CD4-positive, alpha-beta memory T cell (primary cell): Measurements from ENCODE around the gene VAT1L. TPM values are rescaled to one million over a fixed set of nuclear protein-coding genes. Genes with fewer than 3 reads are reported as not detected.

Source experiments
- CTCF ChIA-PET: fragments of 350-600 bp; sonication (Branson Sonifier 250); formaldehyde crosslinking; loops from one replicate; lab custom pipeline; 2021; ENCODE audit warnings: inconsistent platforms; ENCODE audit not compliant: partially characterized antibody; lab: Charles Lee
- POLR2A ChIA-PET: fragments of 350-600 bp; sonication (Branson Sonifier 250); formaldehyde crosslinking; loops from one replicate; lab custom pipeline; 2021; ENCODE audit not compliant: partially characterized antibody; lab: Charles Lee
- DNase-seq, 5 donors: peaks; one replicate each; pipeline versions ENCODE4 v3.0.0 to v3.0.0-alpha.2; 2020 to 2022; ENCODE audit warnings: mixed read lengths in 1 of 5
- H3K27ac ChIP-seq: one replicate; pipeline ENCODE4 v1.7.0; 2013; ENCODE audit warnings: low read depth, low read length
- H3K27me3 ChIP-seq: 2 replicates; pipeline ENCODE4 v1.7.0; 2013; ENCODE audit warnings: mild to moderate bottlenecking, low read length, moderate library complexity; ENCODE audit not compliant: insufficient read depth
- H3K36me3 ChIP-seq: 2 replicates; pipeline ENCODE4 v1.7.0; 2013; ENCODE audit warnings: mild to moderate bottlenecking, low read length, moderate library complexity; ENCODE audit not compliant: insufficient read depth
- H3K4me1 ChIP-seq: 2 replicates; pipeline ENCODE4 v1.7.0; 2013; ENCODE audit warnings: mild to moderate bottlenecking, low read length, moderate library complexity; ENCODE audit not compliant: insufficient read depth
- H3K4me3 ChIP-seq, 2 donors: one replicate each; pipeline ENCODE4 v1.7.0; 2013; ENCODE audit warnings: low read length in 2 of 2, mild to moderate bottlenecking in 1 of 2
- H3K9me3 ChIP-seq, 2 donors: one replicate each; pipeline ENCODE4 v1.7.0; 2013; ENCODE audit warnings: low read length in 2 of 2, control low read depth in 1 of 2; ENCODE audit not compliant: control insufficient read depth in 1 of 2
- H3K27ac Mint-ChIP-seq, 7 donors: one replicate each; pipeline ENCODE4 v1.8.0; 2020 to 2021; ENCODE audit warnings: mixed read lengths in 7 of 7, mild to moderate bottlenecking in 6 of 7, inconsistent platforms in 3 of 7, moderate library complexity in 3 of 7
- H3K27me3 Mint-ChIP-seq, 2 donors: one replicate each; pipeline ENCODE4 v1.8.0; 2020 to 2021; ENCODE audit warnings: mixed read lengths in 2 of 2
- H3K36me3 Mint-ChIP-seq, 2 donors: one replicate each; pipeline ENCODE4 v1.8.0; 2020 to 2021; ENCODE audit warnings: mixed read lengths in 2 of 2, inconsistent platforms in 1 of 2, mild to moderate bottlenecking in 1 of 2
- H3K4me1 Mint-ChIP-seq, 4 donors: one replicate each; pipeline ENCODE4 v1.8.0; 2020 to 2021; ENCODE audit warnings: mixed read lengths in 4 of 4, mild to moderate bottlenecking in 1 of 4
- H3K4me3 Mint-ChIP-seq, 8 donors: one replicate each; pipeline ENCODE4 v1.8.0; 2020 to 2021; ENCODE audit warnings: mixed read lengths in 8 of 8, mild to moderate bottlenecking in 7 of 8, moderate library complexity in 6 of 8, inconsistent platforms in 3 of 8
- H3K9me3 Mint-ChIP-seq, 8 donors: one replicate each; pipeline ENCODE4 v1.8.0; 2020 to 2021; ENCODE audit warnings: mixed read lengths in 8 of 8, mild to moderate bottlenecking in 5 of 8, inconsistent platforms in 3 of 8, moderate library complexity in 1 of 8
- intact Hi-C: fragments of 100-400 bp; cut with micrococcal nuclease; formaldehyde crosslinking; loops from one replicate; pipeline ENCODE4 v1.15.1; 2023
- polyA plus RNA-seq, 2 donors: library from polyadenylated mRNA; unstranded; fragments of 300-500 nt; fragmentation: Illumina TruSeq; gene quantifications; one replicate each; pipeline ENCODE4 v1.2.3, GENCODE V29; 2021
- total RNA-seq, 2 experiments: library from RNA; stranded (reverse); gene quantifications; one replicate each; pipeline ENCODE4 v1.2.3, GENCODE V29; 2021

The VAT1L gene
- total and polyA plus RNA-seq, 4 experiments from 2014 or later: not detected

GRCh38 chr16:77897129-77897437 lies 108.7 kb downstream of the VAT1L start:
- Histone ChIP-seq H3K9me3 (no peaks in the 10 kb centered on the region), H3K4me1 (no peaks in the 10 kb centered on the region), H3K4me3 (no peak overlapping the region), H3K27me3 (no peaks in the 10 kb centered on the region), H3K36me3 (no peaks in the 10 kb centered on the region), H3K27ac (no peak overlapping the region)
- H3K27me3 Mint-ChIP-seq: peaks cover 2% of the 10 kb centered on the region in 2 donors
- H3K4me3 Mint-ChIP-seq: no peak overlapping the region
- no peaks in the 10 kb centered on the region for H3K9me3 Mint-ChIP-seq
- no peaks in the 10 kb centered on the region for H3K4me1 Mint-ChIP-seq
- ChIA-PET CTCF (no interaction called here), POLR2A (no interaction called here)
- intact Hi-C loops: no loop called here
- H3K27ac Mint-ChIP-seq: no peak overlapping the region
- DNase-seq: no peak
- no peaks in the 10 kb centered on the region for H3K36me3 Mint-ChIP-seq

GRCh38 chr16:77897831-77898605 lies 109.7 kb downstream of the VAT1L start:
- H3K27ac Mint-ChIP-seq: no peak overlapping the region
- H3K36me3 Mint-ChIP-seq: no peaks in the 10 kb centered on the region
- H3K4me1 Mint-ChIP-seq: no peaks in the 10 kb centered on the region
- no peak for DNase-seq
- Histone ChIP-seq H3K36me3 (no peaks in the 10 kb centered on the region), H3K27me3 (no peaks in the 10 kb centered on the region), H3K9me3 (no peaks in the 10 kb centered on the region), H3K27ac (no peak overlapping the region), H3K4me1 (no peaks in the 10 kb centered on the region), H3K4me3 (no peak overlapping the region)
- intact Hi-C loops: no loop called here
- ChIA-PET CTCF (no interaction called here), POLR2A (no interaction called here)
- H3K27me3 Mint-ChIP-seq: peaks cover 2% of the 10 kb centered on the region in 2 donors
- H3K9me3 Mint-ChIP-seq: no peaks in the 10 kb centered on the region
- no peak overlapping the region for H3K4me3 Mint-ChIP-seq

GRCh38 chr16:77898671-77899211 lies 110.4 kb downstream of the VAT1L start:
- Mint-ChIP-seq H3K36me3 (no peaks in the 10 kb centered on the region), H3K9me3 (no peaks in the 10 kb centered on the region), H3K27ac (no peak overlapping the region), H3K4me3 (no peak overlapping the region), H3K4me1 (no peaks in the 10 kb centered on the region), H3K27me3 (peaks cover 0 to 2% of the 10 kb centered on the region in 2 donors)
- no peaks in the 10 kb centered on the region for H3K36me3 ChIP-seq
- H3K27me3 ChIP-seq: no peaks in the 10 kb centered on the region
- intact Hi-C loops: no loop called here
- H3K4me3 ChIP-seq: no peak overlapping the region
- ChIA-PET CTCF (no interaction called here), POLR2A (no interaction called here)
- no peaks in the 10 kb centered on the region for H3K9me3 ChIP-seq
- no peaks in the 10 kb centered on the region for H3K4me1 ChIP-seq
- H3K27ac ChIP-seq: no peak overlapping the region
- no peak for DNase-seq

GRCh38 chr16:77899416-77899815 lies 111.1 kb downstream of the VAT1L start:
- H3K27me3 Mint-ChIP-seq: peaks cover 0 to 2% of the 10 kb centered on the region in 2 donors
- Histone ChIP-seq H3K36me3 (no peaks in the 10 kb centered on the region), H3K4me3 (no peak overlapping the region), H3K9me3 (no peaks in the 10 kb centered on the region), H3K4me1 (no peaks in the 10 kb centered on the region), H3K27ac (no peak overlapping the region), H3K27me3 (no peaks in the 10 kb centered on the region)
- H3K9me3 Mint-ChIP-seq: no peaks in the 10 kb centered on the region
- no peak overlapping the region for H3K4me3 Mint-ChIP-seq
- CTCF ChIA-PET: no interaction called here
- no peak overlapping the region for H3K27ac Mint-ChIP-seq
- POLR2A ChIA-PET: no interaction called here
- H3K4me1 Mint-ChIP-seq: no peaks in the 10 kb centered on the region
- DNase-seq: no peak
- no peaks in the 10 kb centered on the region for H3K36me3 Mint-ChIP-seq
- intact Hi-C loops: no loop called here

DNA sequence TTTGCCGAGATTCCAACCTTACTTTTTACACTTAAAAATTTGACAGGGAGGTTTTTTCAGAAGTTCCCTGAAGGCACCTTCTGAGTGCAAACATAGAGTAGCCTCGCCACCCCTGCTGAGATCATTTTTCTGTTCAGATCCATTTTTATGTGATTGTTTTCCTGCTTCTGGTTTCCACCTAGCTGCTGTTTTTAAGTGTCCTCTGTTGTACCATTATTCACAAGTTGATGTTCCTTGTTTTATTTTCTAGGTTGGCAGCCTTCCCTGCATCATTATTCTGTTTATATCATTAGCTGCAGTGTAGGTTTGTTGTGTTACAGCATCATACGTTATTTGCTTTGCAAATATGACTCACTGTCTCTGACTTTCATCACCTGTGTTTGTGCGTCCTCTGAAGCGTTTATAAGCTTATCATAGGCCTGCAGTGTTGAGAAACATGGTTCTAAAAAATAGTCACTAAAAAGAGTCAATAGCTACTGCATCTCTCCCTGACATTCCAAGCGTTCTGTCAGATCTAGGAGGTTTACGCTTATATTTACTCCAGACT lies 117.1 kb downstream of the VAT1L start:
- no peaks in the 10 kb centered on the region for H3K4me1 ChIP-seq
- H3K27me3 ChIP-seq: no peaks in the 10 kb centered on the region
- H3K9me3 Mint-ChIP-seq: no peaks in the 10 kb centered on the region
- intact Hi-C loops: no loop called here
- H3K4me1 Mint-ChIP-seq: no peaks in the 10 kb centered on the region
- H3K36me3 Mint-ChIP-seq: no peaks in the 10 kb centered on the region
- POLR2A ChIA-PET: no interaction called here
- H3K36me3 ChIP-seq: no peaks in the 10 kb centered on the region
- H3K27me3 Mint-ChIP-seq: peaks cover 0 to 2% of the 10 kb centered on the region in 2 donors
- DNase-seq: no peak
- no peak overlapping the region for H3K27ac Mint-ChIP-seq
- no peak overlapping the region for H3K27ac ChIP-seq
- H3K4me3 ChIP-seq: no peak overlapping the region
- H3K4me3 Mint-ChIP-seq: no peak overlapping the region
- CTCF ChIA-PET: no interaction called here
- H3K9me3 ChIP-seq: no peaks in the 10 kb centered on the region

- H3K27me3 Mint-ChIP-seq: peaks cover 0 to 2% of the 10 kb centered on the region in 2 donors
- no peaks in the 10 kb centered on the region for H3K4me1 Mint-ChIP-seq
- no peaks in the 10 kb centered on the region for H3K27me3 ChIP-seq
- H3K27ac ChIP-seq: no peak overlapping the region
- H3K4me1 ChIP-seq: no peaks in the 10 kb centered on the region
- CTCF ChIA-PET: no interaction called here
- H3K4me3 ChIP-seq: no peak overlapping the region
- no peaks in the 10 kb centered on the region for H3K36me3 Mint-ChIP-seq
- no peaks in the 10 kb centered on the region for H3K9me3 Mint-ChIP-seq
- no peaks in the 10 kb centered on the region for H3K9me3 ChIP-seq
- POLR2A ChIA-PET: no interaction called here
- H3K36me3 ChIP-seq: no peaks in the 10 kb centered on the region
- H3K27ac Mint-ChIP-seq: no peak overlapping the region
- DNase-seq: no peak
- H3K4me3 Mint-ChIP-seq: no peak overlapping the region
- intact Hi-C loops: no loop called here
These were observed 121.7 kb downstream of the VAT1L start for GRCh38 chr16:77910021-77910420.

DNA sequence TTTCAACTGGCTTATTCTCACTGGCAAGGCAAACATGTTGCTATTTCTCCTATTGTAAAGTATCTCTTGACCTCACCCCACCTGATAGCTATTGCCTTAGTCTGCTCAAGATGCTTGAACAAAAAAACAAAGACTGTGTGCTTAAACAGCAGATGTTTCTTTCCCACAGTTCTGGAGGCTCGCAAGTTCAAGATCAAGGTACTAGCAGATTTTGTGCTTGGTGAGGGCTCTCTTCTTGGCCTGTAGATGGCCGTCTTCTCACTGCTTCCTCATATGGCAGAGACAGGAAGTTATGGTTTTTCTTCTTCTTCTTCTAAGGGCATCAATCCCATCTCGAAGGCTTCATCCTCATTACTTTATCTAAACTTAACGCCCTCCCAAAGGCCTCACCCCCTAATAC lies 124.3 kb downstream of the VAT1L start:
- H3K27me3 ChIP-seq: no peaks in the 10 kb centered on the region
- H3K36me3 ChIP-seq: no peaks in the 10 kb centered on the region
- Mint-ChIP-seq H3K4me3 (no peak overlapping the region), H3K4me1 (no peaks in the 10 kb centered on the region), H3K27me3 (peaks cover 0 to 2% of the 10 kb centered on the region in 2 donors), H3K36me3 (no peaks in the 10 kb centered on the region), H3K9me3 (no peaks in the 10 kb centered on the region), H3K27ac (no peak overlapping the region)
- CTCF ChIA-PET: no interaction called here
- no peaks in the 10 kb centered on the region for H3K4me1 ChIP-seq
- H3K9me3 ChIP-seq: no peaks in the 10 kb centered on the region
- POLR2A ChIA-PET: no interaction called here
- DNase-seq: no peak
- no peak overlapping the region for H3K27ac ChIP-seq
- intact Hi-C loops: no loop called here
- H3K4me3 ChIP-seq: no peak overlapping the region
